ENCODE results near the gene CSE1L.

DNA sequence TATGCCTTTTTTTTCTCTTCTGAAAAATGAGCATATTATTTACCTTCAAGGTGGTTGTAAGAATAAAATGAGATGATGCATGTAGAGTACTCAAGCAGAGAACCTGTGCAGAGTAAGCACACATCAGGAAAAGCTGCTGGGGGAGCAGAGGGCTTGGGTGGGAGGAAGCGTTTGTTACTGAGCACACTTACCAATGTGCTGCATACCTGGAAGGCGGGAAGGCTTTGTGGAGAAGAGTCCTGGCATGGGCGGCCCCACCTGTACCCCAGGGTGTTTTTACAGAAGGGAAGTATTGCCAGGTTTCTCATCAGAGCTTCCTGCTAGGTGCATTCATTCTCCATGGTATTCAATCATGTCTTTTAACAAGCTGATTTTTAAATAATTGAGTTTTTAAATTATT, 52.9 kb downstream of the CSE1L start:
- no peak for TF ChIP-seq POLR2A (IDR thresholded peaks at IDR 0.05; ENCODE audit: extremely low read depth, insufficient read length)
- TF ChIP-seq, protein P1, sequence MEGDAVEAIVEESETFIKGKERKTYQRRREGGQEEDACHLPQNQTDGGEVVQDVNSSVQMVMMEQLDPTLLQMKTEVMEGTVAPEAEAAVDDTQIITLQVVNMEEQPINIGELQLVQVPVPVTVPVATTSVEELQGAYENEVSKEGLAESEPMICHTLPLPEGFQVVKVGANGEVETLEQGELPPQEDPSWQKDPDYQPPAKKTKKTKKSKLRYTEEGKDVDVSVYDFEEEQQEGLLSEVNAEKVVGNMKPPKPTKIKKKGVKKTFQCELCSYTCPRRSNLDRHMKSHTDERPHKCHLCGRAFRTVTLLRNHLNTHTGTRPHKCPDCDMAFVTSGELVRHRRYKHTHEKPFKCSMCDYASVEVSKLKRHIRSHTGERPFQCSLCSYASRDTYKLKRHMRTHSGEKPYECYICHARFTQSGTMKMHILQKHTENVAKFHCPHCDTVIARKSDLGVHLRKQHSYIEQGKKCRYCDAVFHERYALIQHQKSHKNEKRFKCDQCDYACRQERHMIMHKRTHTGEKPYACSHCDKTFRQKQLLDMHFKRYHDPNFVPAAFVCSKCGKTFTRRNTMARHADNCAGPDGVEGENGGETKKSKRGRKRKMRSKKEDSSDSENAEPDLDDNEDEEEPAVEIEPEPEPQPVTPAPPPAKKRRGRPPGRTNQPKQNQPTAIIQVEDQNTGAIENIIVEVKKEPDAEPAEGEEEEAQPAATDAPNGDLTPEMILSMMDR (IDR thresholded peaks at IDR 0.05; ENCODE audit: low read depth, low read length): no peak

All from NB4 (cell line).